ENCODE results near the gene HAGHL. TPM values are rescaled to one million over a fixed set of nuclear protein-coding genes. Genes with fewer than 3 reads are reported as not detected.
A peak's percentile ranks its signal among the peaks of the same experiment; 100 is the strongest.

The HAGHL gene
- total RNA-seq, 1 experiment from 2014 or later = 74.8 TPM

DNA sequence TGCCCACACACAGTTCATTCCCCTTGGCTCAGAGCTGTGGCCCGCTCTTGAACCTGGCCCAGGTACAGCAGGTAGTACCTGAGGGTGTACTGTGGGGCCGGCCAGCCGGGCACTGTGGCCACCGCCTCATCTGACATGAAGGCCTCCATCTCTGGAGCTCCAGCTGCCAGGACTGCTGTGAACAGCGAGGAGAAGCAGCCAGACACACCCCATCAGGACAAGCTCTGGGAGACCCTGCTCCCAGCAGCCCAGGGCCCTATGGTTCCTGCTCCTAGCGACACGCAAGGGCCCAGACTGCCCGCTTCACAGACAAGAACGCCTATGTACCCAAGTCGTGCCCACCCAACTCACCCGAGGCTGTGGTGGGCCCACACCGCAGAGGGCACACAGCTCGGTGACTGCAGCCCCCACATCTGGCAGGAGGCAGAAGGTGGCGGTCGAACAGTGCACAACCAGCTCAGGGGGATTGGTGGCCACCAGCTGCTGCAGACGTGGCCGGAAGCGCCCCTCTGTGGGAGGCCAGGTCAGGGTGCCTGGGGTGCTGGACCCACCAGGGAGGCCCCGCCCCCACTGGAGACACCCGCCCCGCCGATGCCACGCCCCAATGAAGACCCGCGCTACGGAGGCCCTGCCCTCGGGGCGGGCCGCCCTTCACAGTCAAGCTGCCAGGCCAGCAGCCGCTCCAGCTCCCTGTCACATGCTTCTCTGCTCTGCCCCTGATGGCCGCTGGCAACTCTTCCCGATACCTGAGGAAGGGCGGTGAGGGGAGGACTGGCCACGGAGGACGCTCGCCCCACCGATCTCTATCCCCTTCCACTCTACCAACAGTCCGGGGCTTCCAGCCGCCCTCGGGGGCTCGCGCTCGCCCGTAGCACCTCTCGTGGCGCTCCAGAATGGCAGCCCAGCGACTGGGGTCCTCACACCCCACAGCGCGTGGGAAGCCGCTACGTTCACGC, 47.8 kb upstream of the HAGHL start:
- Histone ChIP-seq H3K27ac (ENCODE audit: low read depth, low read length) (peak overlapping the region; percentile 75), H3K9me2 (ENCODE audit: insufficient read depth) (no peaks in the 10 kb centered on the region), H3K4me1 (ENCODE audit: control insufficient read depth in 1 of 2, insufficient read depth in 2 of 2, low read length in 2 of 2) (peaks cover 11 to 36% of the 10 kb centered on the region in 2 experiments), H3K4me3 (replicated peaks in 1 of 2; ENCODE audit: low read depth in 1 of 2, low read length in 2 of 2) (peak overlapping the region; percentile 40 to 52), H3K9ac (ENCODE audit: low read length) (peak overlapping the region; percentile 48; the same call in 1 of the 2 replicates), H3K36me3 (ENCODE audit: control insufficient read depth in 1 of 2, insufficient read depth in 2 of 2, low read length in 2 of 2) (peaks cover 0 to 26% of the 10 kb centered on the region in 2 experiments; a peak in 2 of 4 replicates), H3K9me3 (ENCODE audit: control insufficient read depth in 1 of 2, insufficient read depth in 1 of 2, low read depth in 1 of 2, low read length in 2 of 2) (no peaks in the 10 kb centered on the region), H3K4me2 (ENCODE audit: low read length) (peak overlapping the region; percentile 71), H4K20me1 (ENCODE audit: insufficient read depth) (no peaks in the 10 kb centered on the region), H3K79me2 (ENCODE audit: insufficient read depth, low read length) (peaks cover 35% of the 10 kb centered on the region), H2AFZ (ENCODE audit: low read depth, low read length, poor library complexity, severe bottlenecking) (no peak overlapping the region), H3K27me3 (ENCODE audit: insufficient read depth, low read length) (no peaks in the 10 kb centered on the region)
- no peak for DNase-seq (ENCODE audit: low read depth, low spot score)
- TF ChIP-seq ATF3 (IDR thresholded peaks at IDR 0.05) = no peak
- TF ChIP-seq, protein P1, sequence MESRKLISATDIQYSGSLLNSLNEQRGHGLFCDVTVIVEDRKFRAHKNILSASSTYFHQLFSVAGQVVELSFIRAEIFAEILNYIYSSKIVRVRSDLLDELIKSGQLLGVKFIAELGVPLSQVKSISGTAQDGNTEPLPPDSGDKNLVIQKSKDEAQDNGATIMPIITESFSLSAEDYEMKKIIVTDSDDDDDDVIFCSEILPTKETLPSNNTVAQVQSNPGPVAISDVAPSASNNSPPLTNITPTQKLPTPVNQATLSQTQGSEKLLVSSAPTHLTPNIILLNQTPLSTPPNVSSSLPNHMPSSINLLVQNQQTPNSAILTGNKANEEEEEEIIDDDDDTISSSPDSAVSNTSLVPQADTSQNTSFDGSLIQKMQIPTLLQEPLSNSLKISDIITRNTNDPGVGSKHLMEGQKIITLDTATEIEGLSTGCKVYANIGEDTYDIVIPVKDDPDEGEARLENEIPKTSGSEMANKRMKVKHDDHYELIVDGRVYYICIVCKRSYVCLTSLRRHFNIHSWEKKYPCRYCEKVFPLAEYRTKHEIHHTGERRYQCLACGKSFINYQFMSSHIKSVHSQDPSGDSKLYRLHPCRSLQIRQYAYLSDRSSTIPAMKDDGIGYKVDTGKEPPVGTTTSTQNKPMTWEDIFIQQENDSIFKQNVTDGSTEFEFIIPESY (IDR thresholded peaks at IDR 0.05; ENCODE audit: extremely low read depth, insufficient replicate concordance, low read length) = no peak
- peak; percentile 41; the same call in 1 of the 2 replicates for TF ChIP-seq POLR2AphosphoS5 (IDR thresholded peaks at IDR 0.05; ENCODE audit: low read depth, low read length)
- TF ChIP-seq RAD21 (IDR thresholded peaks at IDR 0.05; ENCODE audit: low read depth) = no peak
- TF ChIP-seq SP1 (IDR thresholded peaks at IDR 0.05; ENCODE audit: low read depth) = no peak
- POLR2A ChIA-PET = interaction anchor here (0.6 kb wide), 1 partner anchor 142 kb away, joined by 4 read pairs; no protein-coding TSS in a partner anchor
- no TSS peak for BruUV-seq (replicated peaks)
- intact Hi-C loops (cut with micrococcal nuclease) = no loop called here
- RAD21 ChIA-PET (ENCODE audit: low non-redundant PET in 1 of 2, low total read pairs in 2 of 2, uncharacterized antibody in 2 of 2, unreplicated experiment in 2 of 2) = no interaction called here
- ATAC-seq = peak; percentile 26
- CTCF ChIA-PET = interaction anchor here (1.0 kb wide), 1 partner anchor 30 kb away, joined by 5 read pairs; the partner anchor contains the start of gene WDR90
